GM18499 (cell line): ENCODE data around the gene OBP2B.
"Not testable (repeated sequence)": the region's sequence is repeated elsewhere in the genome, so short reads cannot be mapped to it uniquely, and the experiment has no call there.

ENCODE experiments used
- ATAC-seq: cut with Tn5 transposase; IDR thresholded peaks from one replicate; pipeline ENCODE4 v1.9.1; 2021; ENCODE audit warnings: moderate number of reproducible peaks; ENCODE audit not compliant: insufficient read depth, unreplicated experiment

The OBP2B gene

GRCh38 chr9:133238851-133239532 lies 29.9 kb upstream of the OBP2B start:
- ATAC-seq = no peak

DNA sequence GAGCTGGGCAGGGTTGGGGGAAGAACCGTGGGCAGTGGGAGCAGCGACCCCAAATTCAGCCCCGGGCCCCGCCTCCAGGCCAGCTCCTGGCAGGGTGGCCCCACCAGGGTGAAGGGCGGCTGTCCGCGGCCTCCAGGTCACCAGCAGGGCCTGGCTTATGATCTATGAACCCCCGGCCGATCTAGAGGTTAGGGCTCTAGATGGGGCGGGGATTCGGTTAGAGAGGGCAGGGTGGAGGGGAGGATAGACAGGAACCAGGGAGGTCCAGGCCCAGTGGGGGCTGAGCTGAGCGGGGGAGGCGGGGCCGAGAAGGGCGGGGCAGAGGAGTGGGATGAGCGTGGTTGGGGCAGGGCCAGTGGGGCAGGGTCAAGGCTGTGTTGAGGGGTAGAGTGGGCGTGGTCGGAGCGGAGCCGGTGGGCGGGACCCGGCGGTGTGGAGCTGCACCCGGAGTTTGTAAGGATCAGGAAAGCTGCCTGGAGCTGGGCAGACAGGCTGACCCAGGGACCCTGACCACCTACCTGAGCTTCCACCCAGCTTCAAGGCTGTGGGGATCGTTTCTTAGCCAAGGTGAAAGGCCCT lies 29.3 kb upstream of the OBP2B start:
- no peak for ATAC-seq

DNA sequence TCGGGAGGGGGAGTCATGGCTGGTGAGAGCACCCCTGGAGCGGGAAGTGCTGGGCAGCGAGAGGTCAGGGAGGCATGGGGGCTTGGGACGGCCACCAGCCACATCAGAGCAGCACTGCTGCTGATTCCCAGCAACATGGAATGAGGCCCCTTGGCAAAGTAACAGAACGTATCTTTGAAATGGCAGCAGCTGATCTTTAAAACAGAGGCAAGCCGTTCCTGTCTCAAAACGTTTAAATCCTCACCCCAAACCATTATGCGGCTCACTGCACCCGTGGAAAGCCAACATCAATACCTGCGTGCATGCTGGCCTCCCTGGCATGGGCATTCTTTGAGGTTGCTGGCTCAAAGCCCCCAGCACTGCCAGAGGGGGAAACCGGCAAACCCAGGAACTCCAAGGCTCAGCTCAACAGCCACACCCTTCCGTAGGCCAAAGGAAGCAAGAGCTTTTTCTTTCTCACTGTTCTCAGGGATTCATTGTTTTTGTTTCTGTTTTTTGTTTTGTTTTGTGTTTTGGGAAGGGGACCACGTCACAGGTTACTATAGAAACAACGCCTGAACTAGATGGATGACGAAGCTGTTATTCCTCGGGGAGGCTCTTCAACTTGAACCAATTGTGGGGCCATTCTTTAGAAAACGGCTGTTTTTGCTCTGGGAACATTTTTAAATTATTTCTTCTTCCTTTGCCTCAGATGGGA lies 28.1 kb upstream of the OBP2B start:
- ATAC-seq = no peak

GRCh38 chr9:133236291-133237034 lies 27.4 kb upstream of the OBP2B start:
- ATAC-seq = not testable (repeated sequence)

GRCh38 chr9:133235549-133236222 lies 26.6 kb upstream of the OBP2B start:
- no peak for ATAC-seq

DNA sequence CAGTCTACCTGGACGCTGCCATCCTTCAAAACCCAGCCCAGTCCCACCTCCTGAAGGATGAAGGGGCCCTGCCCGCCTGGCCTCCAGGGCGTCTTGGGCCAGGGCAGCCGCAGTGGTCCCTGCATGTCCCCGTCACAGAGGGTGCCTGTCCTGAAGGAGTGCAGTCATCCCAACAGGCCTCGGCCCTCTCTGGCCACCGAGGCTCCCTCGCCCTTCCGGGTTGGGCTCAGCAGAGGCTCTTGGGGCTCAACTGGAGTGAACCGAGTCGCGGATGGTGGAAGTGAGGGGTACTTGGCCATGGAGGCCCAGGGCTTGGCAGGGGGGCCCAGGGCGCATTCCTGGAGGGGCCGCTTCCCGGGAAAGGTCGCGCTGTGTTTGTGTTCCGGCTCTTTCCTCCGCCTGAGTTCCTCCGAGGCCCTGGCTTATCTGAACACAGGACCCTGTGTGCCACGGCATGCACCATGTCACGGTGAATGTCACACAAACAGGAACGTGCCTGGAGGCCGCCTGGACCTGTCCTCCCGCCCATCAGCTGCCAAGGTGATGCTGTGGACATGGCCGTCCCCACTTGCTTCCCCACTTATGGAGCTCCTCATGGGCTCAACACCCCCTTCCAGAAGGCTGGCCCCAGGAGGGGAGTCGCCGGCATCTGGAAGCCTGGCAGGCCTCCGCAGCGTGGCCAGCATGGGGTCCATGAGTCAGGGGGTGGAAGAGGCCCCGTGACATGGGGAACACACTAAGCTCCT lies 25.7 kb upstream of the OBP2B start:
- no peak for ATAC-seq

GRCh38 chr9:133233681-133234432 lies 24.8 kb upstream of the OBP2B start:
- ATAC-seq = no peak

GRCh38 chr9:133231934-133232568 lies 23.0 kb upstream of the OBP2B start:
- not testable (repeated sequence) for ATAC-seq

DNA sequence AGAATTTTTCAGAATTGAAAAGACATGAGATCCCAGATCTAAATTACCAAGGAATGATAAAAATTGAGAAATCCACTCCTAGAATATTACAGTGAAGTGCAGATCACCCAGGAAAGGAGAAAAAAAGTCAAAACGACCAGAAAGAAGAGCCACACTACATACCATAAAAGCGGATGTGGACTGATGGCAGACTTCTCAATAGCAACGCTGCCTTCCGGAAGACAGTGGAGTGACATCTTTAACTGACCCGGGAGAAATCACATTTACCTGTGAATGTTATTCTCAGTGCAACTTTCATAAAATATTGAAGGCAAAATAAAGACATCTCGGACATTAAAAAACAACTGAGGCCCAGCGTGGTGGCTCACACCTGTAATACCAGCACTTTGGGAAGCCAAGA lies 21.5 kb upstream of the OBP2B start:
- not testable (repeated sequence) for ATAC-seq

DNA sequence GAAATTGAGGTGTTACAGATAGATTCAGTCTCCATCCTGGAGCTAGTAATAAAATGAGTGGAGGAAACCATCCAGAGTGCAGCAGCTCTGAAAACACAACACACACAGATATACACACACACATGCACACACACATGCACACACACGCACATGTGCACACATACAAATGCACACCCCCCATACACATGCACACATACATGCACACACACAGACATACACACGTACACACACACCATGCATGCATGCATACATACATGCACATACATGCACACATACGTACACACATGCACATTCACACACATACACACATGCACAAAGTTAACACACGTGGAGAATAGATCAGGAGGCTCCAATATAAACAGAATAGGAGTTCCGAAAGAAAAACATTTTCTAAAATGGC lies 21.0 kb upstream of the OBP2B start:
- no peak for ATAC-seq

DNA sequence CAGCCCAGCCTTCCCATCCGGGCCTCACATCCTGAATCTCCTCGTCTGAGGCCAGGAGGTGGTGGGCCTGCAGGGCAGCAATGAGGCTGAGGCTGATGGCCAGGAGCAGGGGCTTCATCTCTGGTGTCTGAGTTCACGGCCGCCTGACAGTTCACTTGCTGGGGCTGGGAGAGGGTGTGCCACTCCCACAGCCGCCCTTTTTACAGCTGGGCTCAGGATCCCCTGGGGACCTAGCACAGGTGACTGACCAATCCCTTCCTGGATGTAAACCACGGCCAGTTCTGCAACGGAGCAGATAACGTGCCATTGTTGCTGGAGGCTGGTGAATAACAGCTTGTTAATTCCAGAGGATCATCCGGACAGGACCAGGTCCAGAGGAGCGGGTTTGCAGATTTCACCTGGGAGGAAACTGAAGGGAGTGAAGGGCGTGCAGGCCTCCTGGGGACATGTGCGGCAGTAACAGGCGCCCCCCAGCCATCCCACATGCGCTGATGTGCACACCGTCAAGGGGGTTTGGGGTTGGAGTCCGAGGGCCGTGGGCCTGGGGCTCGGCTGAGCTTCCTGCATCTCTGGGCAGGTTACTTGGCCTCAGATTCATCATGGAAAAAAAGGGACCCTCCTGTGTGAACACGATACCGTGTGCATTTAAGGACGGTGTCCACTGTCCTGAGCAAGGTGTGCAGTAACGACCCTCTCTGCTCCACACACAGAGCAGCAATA lies 19.6 kb upstream of the OBP2B start:
- not testable (repeated sequence) for ATAC-seq

GRCh38 chr9:133227996-133228395 lies 18.9 kb upstream of the OBP2B start:
- not testable (repeated sequence) for ATAC-seq

GRCh38 chr9:133227242-133227860 lies 18.3 kb upstream of the OBP2B start:
- ATAC-seq = no peak

GRCh38 chr9:133226219-133227171 lies 17.4 kb upstream of the OBP2B start:
- ATAC-seq = no peak

- ATAC-seq = no peak
These were observed 16.3 kb upstream of the OBP2B start for GRCh38 chr9:133225171-133226011.

DNA sequence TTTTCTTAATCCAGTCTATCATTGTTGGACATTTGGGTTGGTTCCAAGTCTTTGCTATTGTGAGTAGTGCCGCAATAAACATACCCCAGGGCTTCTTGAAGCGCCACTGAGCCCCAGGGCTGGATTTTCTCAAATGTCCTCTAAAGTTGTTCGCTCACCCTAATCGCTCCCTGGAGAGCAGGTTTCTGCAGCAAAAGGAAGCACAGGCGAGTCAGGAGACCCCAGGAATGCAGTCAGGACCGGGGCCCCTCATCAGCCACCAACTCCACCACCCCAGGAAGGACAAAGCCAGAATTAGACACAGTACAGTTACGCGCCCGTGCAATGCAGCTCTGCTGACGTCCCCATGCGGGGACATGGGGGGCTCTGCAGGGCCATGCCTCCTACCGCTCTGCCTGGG lies 15.7 kb upstream of the OBP2B start:
- ATAC-seq = no peak
